ENCODE results near the gene LANCL1.

GRCh38 chr2:210458395-210458794, 18.2 kb downstream of the LANCL1 start:
- TF ChIP-seq POLR2AphosphoS5 (IDR thresholded peaks at IDR 0.05) (no peak), CTCF (IDR thresholded peaks at IDR 0.05 in 8 of 11, conservative IDR thresholded peaks at IDR 0.05 in 3 of 11) (no peak), POLR2A (IDR thresholded peaks at IDR 0.05) (no peak)
